T follicular helper cell (primary cell): ENCODE measurements around the gene JPH3.
"Not testable (repeated sequence)": the region's sequence is repeated elsewhere in the genome, so short reads cannot be mapped to it uniquely, and the experiment has no call there.

Experiments used
- DNase-seq: peaks from one replicate; pipeline ENCODE4 v3.0.0-alpha.2; 2020; ENCODE audit warnings: low read depth

Gene JPH3

DNA sequence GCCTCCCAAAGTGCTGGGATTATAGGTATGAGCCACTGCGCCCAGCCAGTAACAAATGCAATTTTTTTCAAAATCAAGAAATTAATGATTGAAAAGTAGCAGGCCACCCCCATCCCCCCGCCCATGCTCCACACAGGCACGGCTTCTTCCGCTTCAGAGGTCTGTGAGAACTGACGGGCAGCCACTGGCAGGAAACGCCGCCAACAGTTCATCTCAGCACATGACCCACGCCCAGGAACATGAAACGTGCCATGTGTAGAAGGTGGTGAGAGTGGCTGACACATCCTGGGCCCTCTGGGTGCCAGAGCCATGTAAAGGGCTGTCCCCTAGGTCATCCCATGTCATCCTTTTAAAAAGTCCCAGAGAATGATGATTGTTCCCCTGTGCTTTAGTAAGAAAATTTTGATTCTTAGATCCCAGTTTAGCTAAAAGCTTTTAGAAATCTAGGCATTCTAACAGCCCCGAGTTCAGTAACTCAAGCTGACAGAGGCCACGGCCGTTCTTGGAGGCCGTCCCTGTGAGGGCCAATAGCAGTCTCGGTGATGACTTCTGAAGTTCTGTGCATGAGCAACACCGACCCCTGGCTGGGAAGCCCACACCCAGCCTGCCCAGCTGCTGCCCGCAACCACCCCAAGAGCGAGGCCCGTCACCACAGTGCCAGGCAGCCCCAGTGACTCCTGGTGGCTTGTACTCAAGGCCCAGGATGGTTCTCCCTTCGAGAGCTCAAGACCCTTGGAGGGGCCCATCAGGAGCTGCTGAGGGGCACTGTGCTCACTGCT, 111.3 kb downstream of the JPH3 start:
- peak; percentile 36 for DNase-seq

DNA sequence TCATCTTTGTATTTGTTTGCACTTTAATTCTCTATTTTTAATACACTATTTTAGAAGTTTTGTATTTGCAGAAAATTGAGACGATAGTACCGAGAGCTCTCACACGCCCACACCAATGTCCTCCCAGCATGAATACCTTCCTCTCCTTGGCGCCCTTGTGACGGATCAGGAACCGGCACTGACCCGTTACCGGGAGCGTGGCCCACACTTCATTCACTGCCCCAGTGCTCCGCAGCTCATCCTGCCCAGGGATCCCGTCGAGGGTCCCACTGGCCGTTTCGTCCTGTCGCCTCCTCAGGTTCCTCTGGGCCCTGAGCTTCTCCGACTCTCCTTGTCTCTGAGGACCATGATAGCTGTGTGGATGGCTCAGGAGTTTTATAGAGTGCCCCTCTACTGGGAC, 112.9 kb downstream of the JPH3 start:
- DNase-seq = no peak

DNA sequence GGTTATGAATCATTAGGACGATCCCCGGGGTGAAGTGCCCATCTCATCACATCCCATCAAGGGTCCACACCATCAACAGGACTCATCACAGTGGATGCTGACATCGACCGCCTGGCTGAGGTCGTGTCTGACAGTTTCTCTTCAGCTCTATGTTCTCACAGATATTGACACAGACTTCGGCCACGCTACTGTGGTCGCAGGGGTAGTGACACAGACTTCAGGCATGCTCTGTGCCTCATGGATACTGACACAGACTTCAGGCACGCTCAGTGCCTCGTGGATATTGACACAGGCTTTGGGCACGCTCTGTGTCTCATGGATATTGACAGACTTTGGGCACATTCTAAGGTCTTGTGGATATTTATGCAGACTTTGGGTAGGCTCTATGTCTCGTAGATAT, 113.3 kb downstream of the JPH3 start:
- DNase-seq = no peak

DNA sequence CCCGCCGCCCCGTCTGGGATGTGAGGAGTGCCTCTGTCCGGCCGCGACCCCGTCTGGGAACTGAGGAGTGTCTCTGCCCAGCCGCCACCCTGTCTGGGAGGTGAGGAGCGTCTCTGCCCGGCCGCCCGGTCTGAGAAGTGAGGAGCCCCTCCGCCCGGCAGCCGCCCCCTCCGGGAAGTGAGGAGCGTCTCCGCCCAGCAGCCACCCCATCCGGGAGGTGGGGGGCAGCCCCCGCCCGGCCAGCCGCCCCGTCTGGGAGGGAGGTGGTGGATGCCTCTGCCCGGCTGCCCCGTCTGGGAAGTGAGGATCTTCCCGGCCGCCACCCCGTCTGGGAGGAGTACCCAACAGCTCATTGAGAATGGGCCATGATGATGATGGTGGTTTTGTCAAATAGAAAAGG, 116.5 kb downstream of the JPH3 start:
- not testable (repeated sequence) for DNase-seq

DNA sequence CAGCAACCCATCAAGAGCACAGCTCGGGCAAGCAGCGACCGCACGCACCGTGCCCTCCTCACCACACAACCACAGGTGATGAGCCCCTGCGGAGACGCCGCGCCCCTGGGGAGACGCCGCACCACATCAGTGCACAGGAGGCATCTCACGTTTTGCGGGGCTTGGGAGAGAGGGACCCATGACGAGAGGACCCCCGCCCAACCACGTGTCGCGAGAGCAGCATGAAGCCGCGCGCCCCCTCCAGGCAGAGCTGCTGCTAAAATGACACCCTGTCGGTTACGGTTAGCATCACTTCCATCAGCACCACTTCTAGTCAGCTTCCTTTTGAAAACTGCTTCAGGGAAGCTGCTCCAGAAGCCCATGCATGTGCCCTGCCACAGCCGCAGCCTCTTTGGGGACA, 118.1 kb downstream of the JPH3 start:
- DNase-seq = no peak

DNA sequence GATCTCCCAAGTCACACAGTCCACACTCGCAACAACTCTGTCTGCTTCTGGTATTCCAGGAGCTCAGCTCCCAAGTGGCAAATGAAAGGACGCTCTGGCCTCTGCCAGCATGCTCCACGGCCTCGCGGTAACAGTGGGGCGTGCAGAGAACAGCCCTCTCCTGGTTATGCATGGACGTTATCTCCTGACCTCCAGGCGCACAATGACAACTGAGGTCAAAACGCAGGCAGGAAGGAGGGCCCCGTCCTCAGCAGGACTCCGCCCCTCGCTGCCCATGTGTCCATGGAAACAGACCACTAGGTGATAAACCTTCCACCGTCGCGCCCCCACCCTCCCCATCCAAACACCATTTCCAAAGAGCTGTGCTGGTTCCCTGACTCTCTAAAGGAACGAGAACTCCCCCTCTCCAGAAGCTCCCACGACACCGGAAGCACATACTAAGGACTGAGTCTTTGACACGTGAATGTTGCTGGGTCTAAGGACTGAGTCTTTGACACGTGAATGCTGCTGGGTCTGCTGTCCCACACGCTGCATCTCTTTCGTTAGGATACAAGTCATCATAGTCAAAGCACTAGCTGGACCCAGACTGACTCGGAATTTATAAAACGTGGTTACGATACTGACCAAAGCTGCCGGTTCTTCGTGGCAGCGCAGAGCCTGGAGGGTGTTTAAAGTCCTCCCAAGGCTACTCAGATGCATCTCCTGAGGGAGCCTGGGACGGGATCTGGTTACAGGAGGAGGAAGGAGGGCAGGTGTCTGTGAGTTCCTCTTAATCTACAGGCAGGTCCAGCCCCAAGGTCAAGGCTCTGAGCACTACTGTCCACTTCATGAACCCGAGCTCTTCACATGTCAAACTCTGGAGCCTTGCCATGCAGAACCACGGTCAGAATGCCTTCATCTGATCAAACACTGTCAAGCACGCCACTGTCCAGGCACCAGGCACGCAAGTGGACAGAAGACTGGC, 119.6 kb downstream of the JPH3 start:
- DNase-seq = no peak

DNA sequence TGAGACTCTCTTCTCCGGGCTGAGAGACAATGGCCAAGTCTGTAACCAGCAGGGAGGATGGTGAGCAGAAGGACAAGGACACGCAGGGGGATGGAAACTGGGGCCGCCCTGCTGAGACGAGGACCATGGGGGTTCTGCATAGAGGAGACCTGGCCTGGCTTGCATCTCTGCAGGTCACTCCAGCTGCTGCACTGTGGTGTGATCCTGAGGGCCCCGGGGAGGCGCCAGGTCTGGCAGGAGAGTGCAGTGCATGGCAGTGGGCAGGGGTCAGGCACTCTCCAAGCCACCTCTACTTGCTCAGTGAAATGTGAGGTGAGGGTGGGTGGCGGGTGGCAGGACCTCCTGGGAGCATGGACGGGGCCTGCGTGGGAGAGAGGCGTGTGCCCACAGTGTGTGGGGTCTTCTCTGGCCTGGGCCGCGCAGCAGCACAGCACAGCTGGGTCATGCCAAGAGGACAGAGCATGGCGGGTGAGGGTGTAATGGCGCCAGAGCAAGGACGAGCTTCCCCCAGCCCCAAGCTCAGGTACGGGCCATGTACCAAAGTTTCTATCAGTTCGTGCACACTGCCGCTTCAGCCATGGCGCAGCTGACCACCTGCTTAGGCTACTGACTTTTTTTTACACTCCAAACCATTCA, 120.4 kb downstream of the JPH3 start:
- DNase-seq = no peak

DNA sequence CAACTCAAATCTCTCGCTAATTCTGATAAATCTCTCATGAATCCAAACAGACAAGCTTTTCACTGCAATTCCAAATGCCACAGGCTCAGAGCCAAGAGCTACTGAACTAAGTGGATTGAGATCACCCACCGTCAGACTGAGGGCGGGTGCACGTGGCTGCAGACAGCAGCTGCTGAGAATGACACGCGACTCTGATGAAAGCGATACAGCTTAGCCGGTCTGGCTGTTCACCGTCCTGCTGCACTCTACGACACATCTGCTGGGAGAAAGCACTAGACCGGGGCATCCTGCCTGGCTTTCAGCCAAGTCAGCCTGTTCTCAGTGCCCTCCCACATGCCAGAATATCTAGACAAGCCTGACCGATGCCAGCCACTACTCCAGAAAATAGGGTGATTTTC, 120.9 kb downstream of the JPH3 start:
- DNase-seq = no peak

DNA sequence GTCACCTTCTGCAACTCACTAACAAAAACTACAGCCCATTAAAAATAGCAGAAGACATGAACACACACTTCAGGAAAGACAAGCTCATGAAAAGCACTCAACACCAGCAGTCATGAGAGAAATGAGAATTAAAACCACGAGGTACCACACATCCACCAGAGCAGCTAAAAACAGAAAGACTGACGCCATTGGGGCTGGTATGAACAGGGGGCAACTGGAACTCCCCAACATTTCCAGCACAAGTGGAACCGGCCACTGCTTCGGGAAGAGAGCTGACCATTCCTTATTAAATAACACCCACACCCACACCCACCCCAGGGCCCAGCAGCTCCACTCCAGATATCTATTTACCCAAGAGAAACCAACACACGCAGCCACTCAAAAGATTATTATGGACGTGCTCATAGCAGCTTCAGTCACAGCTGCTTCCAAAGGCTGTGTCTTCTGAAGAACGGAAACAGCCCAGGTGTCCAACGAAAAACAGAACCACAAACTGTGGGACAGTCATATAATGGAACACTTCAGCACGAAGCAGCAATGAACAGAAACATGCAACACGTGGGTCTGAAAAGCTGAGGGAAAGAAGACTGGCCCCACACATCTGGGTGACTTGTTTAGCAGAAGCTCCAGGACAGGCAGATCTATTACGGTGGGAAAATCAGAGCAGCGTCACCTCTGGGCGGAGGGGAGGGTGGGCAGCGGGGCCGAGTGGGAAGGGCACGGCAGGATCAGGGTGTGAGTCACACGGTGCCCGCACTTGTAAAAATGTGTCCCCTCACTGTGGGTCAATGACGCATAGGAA, 122.4 kb downstream of the JPH3 start:
- DNase-seq = no peak

DNA sequence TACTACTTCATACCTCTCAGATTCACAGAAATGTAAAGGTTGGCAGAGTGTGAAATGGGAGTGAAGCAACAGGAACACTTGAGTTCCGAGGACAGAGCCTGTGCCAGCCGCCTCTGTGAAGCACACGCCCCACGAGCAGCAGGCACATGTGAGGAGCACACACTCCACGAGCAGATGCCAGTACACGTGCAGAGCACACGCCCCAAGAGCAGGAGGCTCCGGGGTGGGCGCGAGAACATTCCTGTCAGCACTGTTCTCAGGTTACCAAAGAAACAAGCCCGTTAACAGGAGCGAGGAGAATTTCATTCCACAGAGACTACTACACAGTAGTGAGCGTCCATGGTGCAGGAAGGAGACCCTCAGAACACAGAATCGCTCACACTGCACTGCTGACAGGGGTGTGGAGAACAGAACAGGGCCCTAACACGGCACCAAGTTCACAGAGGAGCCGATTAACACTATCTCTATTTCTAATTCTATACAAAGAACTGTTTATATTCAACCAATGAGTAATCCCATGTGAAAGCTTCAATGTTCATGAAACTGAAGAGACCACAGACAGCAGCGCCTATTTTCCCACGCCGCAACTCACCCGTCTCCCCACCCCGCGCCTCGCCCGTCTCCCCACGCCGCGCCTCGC, 123.4 kb downstream of the JPH3 start:
- no peak for DNase-seq

DNA sequence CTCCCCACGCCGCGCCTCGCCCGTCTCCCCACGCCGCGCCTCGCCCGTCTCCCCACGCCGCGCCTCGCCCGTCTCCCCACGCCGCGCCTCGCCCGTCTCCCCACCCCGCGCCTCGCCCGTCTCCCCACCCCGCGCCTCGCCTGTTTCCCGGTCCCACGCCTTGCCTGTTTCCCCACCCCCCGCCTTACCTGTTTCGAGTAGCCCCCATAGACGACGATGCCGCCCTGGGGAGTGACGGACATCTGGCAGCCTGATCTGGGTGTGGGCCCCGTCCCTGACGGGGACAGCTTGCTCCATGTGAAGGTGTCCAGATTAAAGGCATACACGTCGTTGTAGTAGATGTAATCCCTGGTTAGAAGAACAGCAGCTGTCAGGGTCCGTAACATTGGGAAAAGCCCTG, 124.3 kb downstream of the JPH3 start:
- DNase-seq = not testable (repeated sequence)

DNA sequence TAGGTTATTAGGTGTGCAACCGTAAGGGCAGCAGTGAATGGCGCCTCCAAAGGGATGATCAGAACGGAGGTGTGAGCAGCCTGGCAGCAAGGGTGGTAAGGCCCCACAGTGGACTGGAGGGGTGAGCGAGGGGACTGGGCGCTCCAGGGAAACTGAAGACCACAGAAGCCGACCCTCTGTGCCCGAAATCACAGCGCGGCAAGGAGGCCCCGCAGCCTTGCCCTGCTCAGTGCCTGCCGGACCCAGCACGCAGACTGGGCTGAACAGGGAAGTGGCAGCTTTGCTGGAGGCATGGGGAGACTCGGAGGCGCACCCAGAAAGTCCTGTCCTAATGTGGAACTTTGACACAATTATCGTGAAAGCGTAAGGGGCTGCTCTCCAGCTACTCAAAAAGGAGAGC, 125.0 kb downstream of the JPH3 start:
- DNase-seq = no peak

DNA sequence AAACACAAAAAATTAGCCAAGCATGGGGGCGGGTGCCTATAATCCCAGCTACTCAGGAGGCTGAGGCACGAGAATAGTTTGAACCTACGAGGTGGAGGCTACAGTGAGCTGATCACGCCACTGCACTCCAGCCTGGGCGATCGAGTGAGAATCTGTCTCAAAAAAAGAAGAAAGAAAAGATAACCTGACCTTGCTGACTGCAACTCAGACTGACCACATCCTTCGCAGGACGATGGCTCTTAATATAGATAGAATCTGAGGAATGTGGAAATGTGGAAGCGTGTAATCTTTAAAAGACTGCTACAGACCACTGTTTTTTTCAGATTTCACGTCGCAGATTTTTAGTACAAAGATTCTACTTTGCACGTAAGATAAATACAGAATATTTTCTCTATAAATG, 125.7 kb downstream of the JPH3 start:
- DNase-seq = no peak

DNA sequence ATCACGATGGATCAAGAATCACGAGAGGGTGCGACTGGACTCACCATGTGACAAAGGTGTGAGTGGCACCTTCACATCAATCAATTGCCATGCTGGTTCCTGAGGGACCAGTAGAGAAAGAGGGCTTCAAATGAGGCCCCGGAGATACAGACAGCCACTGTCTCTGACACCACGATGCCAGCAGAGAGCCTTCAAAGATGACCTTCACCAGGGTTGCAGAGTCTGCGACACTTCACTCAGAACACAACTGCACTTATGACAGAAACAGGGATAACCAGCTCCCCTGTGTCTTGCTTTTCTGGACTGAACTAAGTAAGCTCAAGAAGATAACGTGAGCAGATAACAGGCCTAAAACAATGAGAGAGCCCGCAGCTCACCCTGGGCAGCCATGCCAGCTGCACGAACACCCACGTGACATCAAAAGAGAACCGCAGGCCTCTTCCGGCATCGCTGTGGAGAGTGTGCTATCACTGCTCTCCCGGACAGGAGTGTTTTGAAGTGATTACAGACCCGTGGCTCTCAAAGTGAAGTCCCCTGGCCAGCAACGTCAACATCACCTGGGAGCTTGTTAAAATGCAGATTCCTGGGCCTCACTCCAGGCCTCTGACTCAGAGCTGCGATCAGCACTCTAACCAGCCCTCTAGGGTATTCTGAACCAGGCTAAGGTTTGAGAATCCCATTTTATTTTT, 127.1 kb downstream of the JPH3 start:
- no peak for DNase-seq

DNA sequence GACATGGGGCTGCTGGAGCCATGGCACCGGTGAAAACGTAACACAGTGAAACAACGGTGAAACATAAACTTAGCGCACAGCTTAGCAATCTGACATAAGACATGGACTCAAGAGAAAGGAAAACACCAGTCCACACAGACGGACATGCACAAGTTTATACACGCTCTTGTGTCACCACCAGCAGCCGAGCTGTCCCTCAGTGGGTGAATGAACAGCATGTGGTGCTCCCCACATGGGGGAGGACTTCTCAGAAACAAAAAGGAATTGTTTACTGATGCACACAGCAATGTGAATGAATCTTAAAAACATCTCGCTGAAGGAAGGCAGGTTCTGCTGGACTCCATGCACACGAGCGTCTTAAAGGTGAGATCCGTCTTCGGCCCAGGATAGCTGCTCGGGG, 129.3 kb downstream of the JPH3 start:
- no peak for DNase-seq

DNA sequence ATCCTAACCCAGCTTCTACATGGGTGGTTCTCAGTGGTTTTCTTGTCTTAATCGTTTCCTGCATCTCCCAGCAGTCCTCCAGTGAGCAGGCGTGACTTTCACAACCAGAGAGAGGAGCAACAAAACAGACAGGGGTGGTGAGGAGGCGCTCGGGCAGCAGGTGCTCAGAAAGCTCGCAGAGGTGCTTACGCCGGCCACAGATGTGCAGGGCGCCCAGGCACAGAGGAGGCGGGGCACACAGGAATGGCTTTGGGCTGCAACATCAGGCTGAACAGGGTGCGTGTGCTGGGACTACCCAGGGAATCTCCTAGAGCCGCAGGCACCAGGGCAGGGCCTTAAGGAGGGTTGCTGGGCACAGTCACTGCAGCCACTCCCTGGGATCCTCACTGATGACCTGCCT, 130.9 kb downstream of the JPH3 start:
- no peak for DNase-seq

DNA sequence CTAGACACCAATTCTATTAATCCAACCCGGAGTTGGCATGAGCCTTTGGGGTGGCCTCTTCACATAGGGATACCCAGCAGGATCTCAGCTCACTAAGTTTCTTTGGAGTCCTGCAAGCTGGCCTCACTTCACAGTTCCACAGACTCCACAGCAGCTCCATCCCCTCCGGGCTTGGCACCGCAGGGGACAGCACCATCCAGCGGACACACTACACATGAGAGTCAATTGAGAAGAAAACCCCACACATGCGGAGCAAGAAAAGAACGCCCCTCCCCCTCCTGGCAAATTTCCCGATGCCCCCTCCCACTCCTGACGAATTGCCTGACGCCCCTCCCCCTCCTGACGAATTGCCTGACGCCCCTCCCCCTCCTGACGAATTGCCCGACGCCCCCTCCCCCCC, 132.3 kb downstream of the JPH3 start:
- no peak for DNase-seq

DNA sequence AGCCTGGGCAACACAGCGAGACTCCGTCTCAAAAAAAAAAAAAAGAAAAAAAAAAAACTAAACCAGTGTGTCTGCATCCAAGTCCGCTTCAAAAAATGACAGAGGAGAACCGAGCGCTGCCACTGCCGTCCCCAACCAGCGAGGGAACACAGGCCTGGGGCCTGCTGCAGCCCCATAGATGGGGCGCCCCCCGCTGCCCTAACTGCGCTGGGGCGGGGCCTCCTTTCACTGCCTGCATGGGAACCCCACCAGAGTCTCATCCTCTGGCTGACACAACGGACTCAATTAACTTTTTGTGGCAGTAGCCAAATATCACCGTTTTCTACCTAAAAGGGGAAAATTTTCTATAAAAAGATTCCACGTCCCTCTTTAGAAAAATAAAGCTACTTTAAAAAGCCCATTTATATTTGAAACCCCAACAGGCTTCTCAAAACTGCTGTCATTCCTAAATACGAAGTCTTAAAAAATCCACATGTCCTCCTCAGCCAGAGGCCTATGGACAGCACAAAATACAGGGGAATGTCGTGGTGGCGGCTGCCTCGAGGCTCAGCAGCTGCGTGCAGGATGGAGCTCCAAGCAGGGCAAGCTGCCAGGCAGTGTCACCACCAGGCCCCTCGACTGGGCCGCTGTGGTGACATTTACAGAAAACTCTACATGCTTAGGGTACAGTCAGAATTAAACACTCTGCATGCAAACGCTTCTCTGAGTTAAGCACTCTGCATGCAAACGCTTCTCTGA, 133.1 kb downstream of the JPH3 start:
- no peak for DNase-seq

DNA sequence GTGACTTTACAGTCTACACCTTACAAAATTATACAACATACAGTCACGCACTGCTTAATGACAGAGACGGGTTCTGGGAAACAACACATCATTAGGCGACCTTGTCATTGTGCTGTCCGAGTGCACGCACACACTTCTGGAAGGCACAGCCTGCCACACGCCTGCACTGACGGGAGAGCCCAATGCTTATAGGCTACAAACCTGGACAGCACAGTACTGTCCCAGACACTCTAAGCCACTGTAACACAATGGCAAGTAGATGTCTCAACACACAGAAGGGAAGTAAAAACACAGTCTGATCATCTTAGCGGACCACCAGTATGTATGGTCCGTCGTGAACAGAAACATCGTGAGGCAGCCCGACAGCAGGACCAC, 133.7 kb downstream of the JPH3 start:
- DNase-seq = no peak

DNA sequence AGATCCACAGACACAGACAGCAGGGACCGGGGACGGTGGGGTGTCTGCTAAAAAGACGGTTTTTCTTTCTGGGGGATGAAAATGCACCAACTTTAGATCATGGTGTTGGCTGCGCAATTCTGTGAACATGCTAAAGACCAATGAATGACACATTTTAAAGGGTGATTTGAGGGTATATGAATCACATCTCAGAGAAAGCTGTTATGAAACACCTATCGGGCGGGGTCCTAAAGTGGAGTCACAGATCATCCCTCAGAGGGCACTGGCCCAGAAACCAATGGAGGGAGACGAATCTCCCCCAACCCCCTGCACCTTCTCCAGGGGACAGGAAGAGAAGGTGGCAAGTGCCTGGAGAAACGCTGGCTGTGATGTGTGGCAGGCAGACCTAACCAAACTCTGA, 137.5 kb downstream of the JPH3 start:
- no peak for DNase-seq
